ENCODE measurements around the gene SCAI. TPM values are rescaled to one million over a fixed set of nuclear protein-coding genes. Genes with fewer than 3 reads are reported as not detected.

SCAI gene
- total RNA-seq, 1 donor from 2014 or later: 14.9 TPM

DNA sequence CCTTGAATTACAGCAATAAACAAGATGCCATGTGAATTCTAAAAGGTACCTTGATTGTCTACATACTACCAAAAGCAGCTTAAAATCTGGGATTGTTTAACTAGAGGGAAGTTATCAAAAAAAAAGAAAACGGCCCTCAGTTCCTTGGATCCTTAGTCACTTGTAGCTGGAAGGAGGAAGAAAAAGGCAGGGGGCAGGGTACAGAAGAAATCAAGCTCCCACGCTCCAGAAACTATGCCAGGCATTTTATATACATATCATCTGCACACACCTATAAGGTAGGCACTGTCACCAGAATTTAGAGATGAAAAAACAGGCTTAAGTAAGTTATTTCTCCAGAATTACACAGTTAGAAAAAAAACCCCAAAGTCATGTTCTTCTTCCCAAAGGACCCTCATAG lies 63.4 kb downstream of the SCAI start:
- no peak overlapping the region for H3K27ac ChIP-seq
- H3K4me3 ChIP-seq: no peak overlapping the region
- no peaks in the 10 kb centered on the region for H3K27me3 ChIP-seq
- H3K9me3 ChIP-seq: no peaks in the 10 kb centered on the region
- DNase-seq (no peak), ATAC-seq (no peak)
- H3K4me1 ChIP-seq: no peaks in the 10 kb centered on the region
- TF ChIP-seq, protein P1, sequence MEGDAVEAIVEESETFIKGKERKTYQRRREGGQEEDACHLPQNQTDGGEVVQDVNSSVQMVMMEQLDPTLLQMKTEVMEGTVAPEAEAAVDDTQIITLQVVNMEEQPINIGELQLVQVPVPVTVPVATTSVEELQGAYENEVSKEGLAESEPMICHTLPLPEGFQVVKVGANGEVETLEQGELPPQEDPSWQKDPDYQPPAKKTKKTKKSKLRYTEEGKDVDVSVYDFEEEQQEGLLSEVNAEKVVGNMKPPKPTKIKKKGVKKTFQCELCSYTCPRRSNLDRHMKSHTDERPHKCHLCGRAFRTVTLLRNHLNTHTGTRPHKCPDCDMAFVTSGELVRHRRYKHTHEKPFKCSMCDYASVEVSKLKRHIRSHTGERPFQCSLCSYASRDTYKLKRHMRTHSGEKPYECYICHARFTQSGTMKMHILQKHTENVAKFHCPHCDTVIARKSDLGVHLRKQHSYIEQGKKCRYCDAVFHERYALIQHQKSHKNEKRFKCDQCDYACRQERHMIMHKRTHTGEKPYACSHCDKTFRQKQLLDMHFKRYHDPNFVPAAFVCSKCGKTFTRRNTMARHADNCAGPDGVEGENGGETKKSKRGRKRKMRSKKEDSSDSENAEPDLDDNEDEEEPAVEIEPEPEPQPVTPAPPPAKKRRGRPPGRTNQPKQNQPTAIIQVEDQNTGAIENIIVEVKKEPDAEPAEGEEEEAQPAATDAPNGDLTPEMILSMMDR (IDR thresholded peaks at IDR 0.05): no peak
- intact Hi-C loops (cut with DNase I): no loop called here
- H3K36me3 ChIP-seq: no peaks in the 10 kb centered on the region

- no peak for ATAC-seq
- TF ChIP-seq, protein P1 (IDR thresholded peaks at IDR 0.05): no peak
- no peaks in the 10 kb centered on the region for H3K27me3 ChIP-seq
Observed at GRCh38 chr9:125075997-125076396, 67.3 kb downstream of the SCAI start.

GRCh38 chr9:125074976-125075375 lies 68.4 kb downstream of the SCAI start:
- no peaks in the 10 kb centered on the region for H3K36me3 ChIP-seq
- DNase-seq: no peak
- TF ChIP-seq, protein P1 (IDR thresholded peaks at IDR 0.05): no peak
- no peaks in the 10 kb centered on the region for H3K9me3 ChIP-seq
- H3K4me3 ChIP-seq: no peak overlapping the region
- no peaks in the 10 kb centered on the region for H3K27me3 ChIP-seq
- intact Hi-C loops (cut with DNase I): no loop called here
- no peaks in the 10 kb centered on the region for H3K4me1 ChIP-seq
- ATAC-seq: no peak
- no peak overlapping the region for H3K27ac ChIP-seq

More at GRCh38 chr9:125075997-125076396, 67.3 kb downstream of the SCAI start:
- H3K27ac ChIP-seq: no peak overlapping the region
- intact Hi-C loops (cut with DNase I): no loop called here
- no peak overlapping the region for H3K4me3 ChIP-seq
- H3K36me3 ChIP-seq: no peaks in the 10 kb centered on the region
- no peaks in the 10 kb centered on the region for H3K4me1 ChIP-seq
- DNase-seq: no peak
- no peaks in the 10 kb centered on the region for H3K9me3 ChIP-seq

GRCh38 chr9:125066839-125067619 lies 76.3 kb downstream of the SCAI start:
- H3K4me3 ChIP-seq: no peak overlapping the region
- TF ChIP-seq, protein P1 (IDR thresholded peaks at IDR 0.05): no peak
- peak overlapping the region; percentile 2 for H3K27ac ChIP-seq
- peaks cover 6% of the 10 kb centered on the region for H3K4me1 ChIP-seq
- no peaks in the 10 kb centered on the region for H3K36me3 ChIP-seq
- H3K9me3 ChIP-seq: no peaks in the 10 kb centered on the region
- DNase-seq (no peak), ATAC-seq (peak; percentile 51)
- H3K27me3 ChIP-seq: no peaks in the 10 kb centered on the region
- intact Hi-C loops (cut with DNase I): no loop called here

GRCh38 chr9:125061391-125061790 lies 81.9 kb downstream of the SCAI start:
- H3K9me3 ChIP-seq: no peaks in the 10 kb centered on the region
- intact Hi-C loops (cut with DNase I): no loop called here

More at GRCh38 chr9:125061391-125061790, 81.9 kb downstream of the SCAI start:
- no peak overlapping the region for H3K27ac ChIP-seq
- no peaks in the 10 kb centered on the region for H3K36me3 ChIP-seq
- no peaks in the 10 kb centered on the region for H3K4me1 ChIP-seq
- H3K4me3 ChIP-seq: no peak overlapping the region
- ATAC-seq (no peak), DNase-seq (no peak)
- TF ChIP-seq, protein P1 (IDR thresholded peaks at IDR 0.05): no peak
- no peaks in the 10 kb centered on the region for H3K27me3 ChIP-seq

All from upper lobe of right lung (tissue), 1 donor.